Peyer's patch (tissue), 4 donors: Measurements from ENCODE around the gene TRAK1. TPM values are rescaled to one million over a fixed set of nuclear protein-coding genes. Genes with fewer than 3 reads are reported as not detected.

ENCODE experiments used
- DNase-seq, 3 donors: peaks; one replicate each; pipeline ENCODE4 v3.0.0-alpha.2; 2017 to 2019
- H3K27ac ChIP-seq, 4 donors: fragments of 200-600 bp; sonication (generic); one replicate each; pipeline ENCODE4 v1.5.1; 2016 to 2019
- H3K27me3 ChIP-seq, 2 donors: fragments of 200-600 bp; sonication (generic); one replicate each; pipeline ENCODE4 v1.5.1; 2019
- H3K36me3 ChIP-seq, 3 donors: fragments of 200-600 bp; sonication (generic); one replicate each; pipeline ENCODE4 v1.5.1; 2016 to 2019
- H3K4me1 ChIP-seq, 4 donors: fragments of 200-600 bp; sonication (generic); one replicate each; pipeline ENCODE4 v1.5.1; 2016 to 2019
- H3K4me3 ChIP-seq, 4 donors: fragments of 200-600 bp; sonication (generic); 1 replicate in 3 of 4; 2 replicates in 1 of 4; pipeline ENCODE4 v1.5.1; 2016 to 2019; ENCODE audit warnings: mild to moderate bottlenecking in 1 of 4
- H3K9me3 ChIP-seq, 4 donors: fragments of 200-600 bp; sonication (generic); one replicate each; pipeline ENCODE4 v1.5.1; 2016 to 2019; ENCODE audit warnings: mild to moderate bottlenecking in 1 of 4
- CTCF ChIP-seq, 6 experiments: fragments of 450-650 bp in 4 of 6; fragments of 200-600 bp in 2 of 6; sonication (generic) in 1 of 6; IDR thresholded peaks; one replicate each; pipeline ENCODE4 v1.5.1; 2017 to 2019; ENCODE audit warnings: antibody characterized with exemption in 6 of 6, mild to moderate bottlenecking in 3 of 6, moderate library complexity in 1 of 6
- POLR2A ChIP-seq, 2 donors: fragments of 450-650 bp; IDR thresholded peaks; one replicate each; pipeline ENCODE4 v1.5.1; 2017; ENCODE audit warnings: antibody characterized with exemption in 2 of 2, mild to moderate bottlenecking in 2 of 2, moderate library complexity in 2 of 2
- total RNA-seq, 4 donors: library from RNA; depleted of rRNA; stranded (reverse); fragments of >200 nt; gene quantifications; one replicate each; pipeline ENCODE4 v1.1.0, GENCODE V29; 2016

Gene TRAK1
- total RNA-seq, 4 donors from 2014 or later, result 96.2 to 283 (median 125) TPM

DNA sequence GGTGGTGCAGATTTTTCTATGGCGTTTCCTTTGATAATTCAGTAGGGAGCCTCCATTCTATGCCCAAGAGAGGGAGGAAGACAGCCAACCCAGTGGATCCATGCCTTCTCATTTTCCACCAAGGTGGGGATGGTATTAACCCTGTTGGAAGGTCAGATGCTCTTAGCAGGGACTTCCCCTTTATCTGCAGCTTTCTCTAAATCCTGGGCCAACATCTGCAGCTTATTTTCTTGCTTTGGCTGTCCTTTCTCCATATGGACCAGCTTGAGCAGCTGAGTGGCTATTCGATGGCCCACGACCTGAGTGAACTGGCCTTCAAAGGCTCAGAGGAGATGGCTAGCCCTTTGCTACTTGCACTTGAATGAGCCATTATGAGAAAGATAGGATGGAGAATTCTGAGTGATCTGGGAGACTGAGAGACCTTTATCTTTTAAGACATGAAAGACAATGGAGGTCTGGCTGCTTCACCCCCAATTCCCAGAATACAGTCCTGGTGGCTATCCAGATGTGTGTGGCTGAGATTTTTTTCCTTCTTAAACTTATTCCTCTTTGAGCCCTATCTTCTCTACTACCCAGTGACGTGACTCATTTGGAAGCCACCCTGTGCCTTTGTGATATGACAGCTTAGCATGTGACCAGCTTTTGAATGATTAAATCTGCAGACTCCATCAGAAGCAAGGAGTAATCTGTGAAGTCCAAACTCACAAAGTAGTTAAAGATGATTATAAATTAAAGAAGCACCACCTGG lies 39.6 kb upstream of the TRAK1 start:
- Histone ChIP-seq H3K27me3 (no peaks in the 10 kb centered on the region), H3K27ac (peak overlapping the region; percentile 9 to 76 (median 62)), H3K4me3 (no peak overlapping the region), H3K36me3 (no peaks in the 10 kb centered on the region), H3K9me3 (no peaks in the 10 kb centered on the region), H3K4me1 (peaks cover 9 to 33% (median 15%) of the 10 kb centered on the region in 4 donors)
- DNase-seq, result no peak
- no peak for TF ChIP-seq POLR2A (IDR thresholded peaks at IDR 0.05)
- TF ChIP-seq CTCF (IDR thresholded peaks at IDR 0.05), result no peak

DNA sequence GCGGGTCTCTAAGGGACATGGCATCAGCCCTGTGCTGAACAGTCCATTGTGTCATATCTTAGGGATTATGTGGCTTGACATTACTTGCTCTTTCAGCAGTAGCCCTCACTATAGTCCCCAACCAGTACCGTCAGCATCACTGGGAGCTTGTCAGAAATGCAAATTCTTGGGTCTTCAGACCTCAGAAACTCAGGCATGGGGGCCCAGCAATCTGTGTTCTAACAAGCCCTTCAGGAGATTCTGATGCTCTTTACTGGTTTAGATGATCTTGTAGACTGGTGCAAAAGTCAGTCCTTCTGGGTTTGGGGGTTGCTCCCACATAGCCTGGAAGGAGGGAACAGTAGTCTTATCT lies 39.0 kb upstream of the TRAK1 start:
- DNase-seq, result no peak
- no peak overlapping the region for H3K4me3 ChIP-seq
- H3K4me1 ChIP-seq, result peaks cover 9 to 33% (median 16%) of the 10 kb centered on the region in 4 donors
- H3K9me3 ChIP-seq, result no peaks in the 10 kb centered on the region
- H3K27ac ChIP-seq, result peak overlapping the region; percentile 9 to 76 (median 62)
- no peak for TF ChIP-seq POLR2A (IDR thresholded peaks at IDR 0.05)
- no peak for TF ChIP-seq CTCF (IDR thresholded peaks at IDR 0.05)
- H3K36me3 ChIP-seq, result no peaks in the 10 kb centered on the region
- H3K27me3 ChIP-seq, result no peaks in the 10 kb centered on the region

- H3K4me1 ChIP-seq, result peaks cover 9 to 39% (median 18%) of the 10 kb centered on the region in 4 donors
- H3K27ac ChIP-seq, result peak overlapping the region; percentile 26 to 76 (median 62)
- TF ChIP-seq CTCF (IDR thresholded peaks at IDR 0.05) (no peak), POLR2A (IDR thresholded peaks at IDR 0.05) (no peak)
- H3K36me3 ChIP-seq, result no peaks in the 10 kb centered on the region
- H3K4me3 ChIP-seq, result no peak overlapping the region
- H3K27me3 ChIP-seq, result no peaks in the 10 kb centered on the region
- no peak for DNase-seq
- no peaks in the 10 kb centered on the region for H3K9me3 ChIP-seq
These were observed 38.4 kb upstream of the TRAK1 start for GRCh38 chr3:42052484-42053351.

- no peaks in the 10 kb centered on the region for H3K27me3 ChIP-seq
- peaks cover 9 to 47% (median 16%) of the 10 kb centered on the region in 4 donors for H3K4me1 ChIP-seq
- no peak for TF ChIP-seq CTCF (IDR thresholded peaks at IDR 0.05)
- TF ChIP-seq POLR2A (IDR thresholded peaks at IDR 0.05), result no peak
- H3K27ac ChIP-seq, result peak overlapping the region in 3 of 4 donors; percentile 55 to 76 (median 68)
- H3K4me3 ChIP-seq, result no peak overlapping the region
- no peaks in the 10 kb centered on the region for H3K9me3 ChIP-seq
- no peaks in the 10 kb centered on the region for H3K36me3 ChIP-seq
- peak in 1 of 3 donors; percentile 60 for DNase-seq
These were observed 37.7 kb upstream of the TRAK1 start for GRCh38 chr3:42053476-42053875.

- Histone ChIP-seq H3K36me3 (no peaks in the 10 kb centered on the region), H3K4me3 (no peak overlapping the region), H3K27ac (peak overlapping the region in 1 of 4 donors; percentile 10), H3K9me3 (no peaks in the 10 kb centered on the region), H3K27me3 (no peaks in the 10 kb centered on the region), H3K4me1 (peaks cover 9 to 47% (median 16%) of the 10 kb centered on the region in 4 donors)
- TF ChIP-seq POLR2A (IDR thresholded peaks at IDR 0.05) (no peak), CTCF (IDR thresholded peaks at IDR 0.05) (no peak)
- no peak for DNase-seq
These were observed 35.9 kb upstream of the TRAK1 start for GRCh38 chr3:42055291-42055690.
